Type B pancreatic cell (in vitro differentiated cells): ENCODE data around the gene STX12. TPM values are rescaled to one million over a fixed set of nuclear protein-coding genes. Genes with fewer than 3 reads are reported as not detected.

Experiments
- DNase-seq: peaks from one replicate; pipeline ENCODE4 v3.0.0; 2021; ENCODE audit warnings: mixed read lengths; ENCODE audit not compliant: unreplicated experiment; ENCODE audit errors: extremely low spot score
- H3K27ac Mint-ChIP-seq: 2 replicates; pipeline ENCODE4 v1.8.0; 2021; ENCODE audit warnings: mild to moderate bottlenecking, mixed read lengths
- H3K27me3 Mint-ChIP-seq: 2 replicates; pipeline ENCODE4 v1.8.0; 2021; ENCODE audit warnings: mixed read lengths
- H3K36me3 Mint-ChIP-seq: 2 replicates; pipeline ENCODE4 v1.8.0; 2021; ENCODE audit warnings: mixed read lengths
- H3K4me1 Mint-ChIP-seq: one replicate; pipeline ENCODE4 v1.8.0; 2021; ENCODE audit warnings: mixed read lengths; ENCODE audit not compliant: unreplicated experiment
- H3K4me3 Mint-ChIP-seq: 2 replicates; pipeline ENCODE4 v1.8.0; 2021; ENCODE audit warnings: mild to moderate bottlenecking, mixed read lengths
- H3K9me3 Mint-ChIP-seq: 2 replicates; pipeline ENCODE4 v1.8.0; 2021; ENCODE audit warnings: mixed read lengths
- CTCF ChIP-seq: fragments of 200-600 bp; sonication (generic); conservative IDR thresholded peaks from 2 replicates; pipeline ENCODE4 v1.5.0; 2021; ENCODE audit warnings: antibody characterized with exemption, mild to moderate bottlenecking
- total RNA-seq: library from RNA; stranded (reverse); gene quantifications from 2 replicates; pipeline ENCODE4 v1.2.1, GENCODE V29; 2021; ENCODE audit warnings: low replicate concordance

STX12 gene
- total RNA-seq, 1 donor from 2014 or later = 28.9 TPM

GRCh38 chr1:27858949-27859576 is 86.0 kb downstream of the STX12 start:
- TF ChIP-seq CTCF = no peak
- H3K27me3 Mint-ChIP-seq = no peaks in the 10 kb centered on the region
- no peak for DNase-seq
- H3K36me3 Mint-ChIP-seq = no peaks in the 10 kb centered on the region
- no peak overlapping the region for H3K4me3 Mint-ChIP-seq
- H3K4me1 Mint-ChIP-seq = peaks cover 13% of the 10 kb centered on the region
- H3K9me3 Mint-ChIP-seq = no peaks in the 10 kb centered on the region
- peak overlapping the region; percentile 65 for H3K27ac Mint-ChIP-seq

- Mint-ChIP-seq H3K36me3 (no peaks in the 10 kb centered on the region), H3K4me3 (no peak overlapping the region), H3K27me3 (no peaks in the 10 kb centered on the region), H3K4me1 (peaks cover 15% of the 10 kb centered on the region), H3K27ac (no peak overlapping the region), H3K9me3 (no peaks in the 10 kb centered on the region)
- TF ChIP-seq CTCF = no peak
- DNase-seq = no peak
Observed at GRCh38 chr1:27861436-27861835, 88.4 kb downstream of the STX12 start.

- peaks cover 17% of the 10 kb centered on the region for H3K4me1 Mint-ChIP-seq
- no peaks in the 10 kb centered on the region for H3K36me3 Mint-ChIP-seq
- no peaks in the 10 kb centered on the region for H3K9me3 Mint-ChIP-seq
- no peaks in the 10 kb centered on the region for H3K27me3 Mint-ChIP-seq
- no peak for DNase-seq
- no peak for TF ChIP-seq CTCF
- no peak overlapping the region for H3K27ac Mint-ChIP-seq
- H3K4me3 Mint-ChIP-seq = no peak overlapping the region
Observed at GRCh38 chr1:27862004-27862403, 89.0 kb downstream of the STX12 start.

- Mint-ChIP-seq H3K4me1 (peaks cover 18% of the 10 kb centered on the region), H3K9me3 (no peaks in the 10 kb centered on the region), H3K4me3 (no peak overlapping the region), H3K36me3 (no peaks in the 10 kb centered on the region), H3K27ac (peak overlapping the region; percentile 28), H3K27me3 (no peaks in the 10 kb centered on the region)
- no peak for TF ChIP-seq CTCF
- DNase-seq = no peak
Observed at GRCh38 chr1:27862671-27863537, 89.9 kb downstream of the STX12 start.

GRCh38 chr1:27863538-27863915 is 90.5 kb downstream of the STX12 start:
- H3K36me3 Mint-ChIP-seq = no peaks in the 10 kb centered on the region
- no peaks in the 10 kb centered on the region for H3K9me3 Mint-ChIP-seq
- no peak for DNase-seq
- no peak for TF ChIP-seq CTCF
- H3K27me3 Mint-ChIP-seq = no peaks in the 10 kb centered on the region
- peak overlapping the region; percentile 28 for H3K27ac Mint-ChIP-seq
- H3K4me3 Mint-ChIP-seq = no peak overlapping the region
- peaks cover 15% of the 10 kb centered on the region for H3K4me1 Mint-ChIP-seq
